Coronary artery (tissue), 2 donors: ENCODE data around the gene SORCS1.

ENCODE experiments used
- DNase-seq: peaks from one replicate; pipeline ENCODE4 v3.0.0-alpha.2; 2017; ENCODE audit warnings: low spot score
- H3K27ac ChIP-seq, 2 donors: fragments of 200-600 bp; sonication (generic); one replicate each; pipeline ENCODE4 v1.5.1; 2016 to 2019
- H3K4me3 ChIP-seq: fragments of 200-600 bp; sonication (generic); 2 replicates; pipeline ENCODE4 v1.5.1; 2016; ENCODE audit warnings: mild to moderate bottlenecking, moderate library complexity
- TF ChIP-seq, protein P1 (sequence below): fragments of 200-600 bp; sonication (generic); IDR thresholded peaks from one replicate; pipeline ENCODE4 v1.5.1; 2019; ENCODE audit warnings: antibody characterized with exemption

SORCS1 gene

DNA sequence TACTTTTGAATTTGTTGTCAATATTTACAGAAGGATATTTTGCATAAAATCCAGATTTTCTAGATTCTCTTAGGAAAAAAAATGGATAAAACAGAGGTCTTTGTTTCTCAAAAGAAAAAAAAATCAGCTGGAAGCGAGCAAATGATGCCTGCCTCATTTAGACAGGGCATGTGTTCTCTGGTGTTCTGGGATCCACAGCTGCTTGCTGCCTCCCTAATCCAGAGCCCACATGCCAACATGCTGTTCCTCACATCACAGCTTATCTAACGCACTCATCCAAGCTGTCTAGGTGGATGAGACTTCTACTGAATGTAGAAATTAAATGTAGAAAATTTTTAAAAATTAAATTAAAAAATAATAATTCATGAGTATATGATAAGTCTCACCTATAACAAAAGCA lies 630.1 kb downstream of the SORCS1 start:
- no peak for DNase-seq
- Histone ChIP-seq H3K27ac (no peak overlapping the region), H3K4me3 (no peak overlapping the region)
- TF ChIP-seq, protein P1, sequence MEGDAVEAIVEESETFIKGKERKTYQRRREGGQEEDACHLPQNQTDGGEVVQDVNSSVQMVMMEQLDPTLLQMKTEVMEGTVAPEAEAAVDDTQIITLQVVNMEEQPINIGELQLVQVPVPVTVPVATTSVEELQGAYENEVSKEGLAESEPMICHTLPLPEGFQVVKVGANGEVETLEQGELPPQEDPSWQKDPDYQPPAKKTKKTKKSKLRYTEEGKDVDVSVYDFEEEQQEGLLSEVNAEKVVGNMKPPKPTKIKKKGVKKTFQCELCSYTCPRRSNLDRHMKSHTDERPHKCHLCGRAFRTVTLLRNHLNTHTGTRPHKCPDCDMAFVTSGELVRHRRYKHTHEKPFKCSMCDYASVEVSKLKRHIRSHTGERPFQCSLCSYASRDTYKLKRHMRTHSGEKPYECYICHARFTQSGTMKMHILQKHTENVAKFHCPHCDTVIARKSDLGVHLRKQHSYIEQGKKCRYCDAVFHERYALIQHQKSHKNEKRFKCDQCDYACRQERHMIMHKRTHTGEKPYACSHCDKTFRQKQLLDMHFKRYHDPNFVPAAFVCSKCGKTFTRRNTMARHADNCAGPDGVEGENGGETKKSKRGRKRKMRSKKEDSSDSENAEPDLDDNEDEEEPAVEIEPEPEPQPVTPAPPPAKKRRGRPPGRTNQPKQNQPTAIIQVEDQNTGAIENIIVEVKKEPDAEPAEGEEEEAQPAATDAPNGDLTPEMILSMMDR: no peak

DNA sequence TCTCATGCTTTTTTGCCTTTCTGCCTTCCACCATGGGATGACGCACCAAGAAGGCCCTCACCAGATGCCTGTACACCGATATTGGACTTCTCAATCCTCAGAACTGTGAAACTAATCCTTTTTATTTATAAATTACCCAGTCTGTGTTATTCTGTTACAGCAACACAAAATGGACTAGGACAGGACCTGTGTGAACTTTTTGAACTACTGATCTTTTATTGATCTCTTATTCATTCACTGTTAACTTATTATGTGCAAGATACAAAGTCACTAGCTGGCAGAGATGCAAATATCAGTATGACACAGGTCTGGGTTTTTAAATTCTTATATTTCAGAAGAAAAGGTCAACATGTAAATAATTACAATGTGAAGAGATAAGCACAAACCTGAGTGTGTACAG lies 635.8 kb downstream of the SORCS1 start:
- no peak for DNase-seq
- Histone ChIP-seq H3K27ac (no peak overlapping the region), H3K4me3 (no peak overlapping the region)
- TF ChIP-seq, protein P1: no peak

DNA sequence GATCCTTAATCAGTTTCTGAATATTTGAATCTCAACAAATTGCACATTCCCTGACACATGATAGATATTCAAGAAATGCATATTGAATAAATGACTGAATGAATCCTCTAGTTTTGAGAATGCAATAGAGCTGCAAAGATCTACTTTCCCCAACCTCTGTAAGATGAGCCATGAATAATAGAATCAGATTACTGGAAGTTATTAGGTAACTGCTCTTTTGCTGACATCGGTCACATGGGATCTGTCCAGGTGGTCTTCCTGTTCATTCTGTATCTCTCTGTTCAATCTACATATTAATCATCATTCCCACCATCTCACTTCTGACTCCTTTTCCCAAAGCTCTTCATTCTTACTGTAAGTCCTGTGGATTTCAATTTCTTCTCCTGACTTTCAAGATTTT lies 638.7 kb downstream of the SORCS1 start:
- no peak for DNase-seq
- TF ChIP-seq, protein P1: no peak
- no peak overlapping the region for H3K27ac ChIP-seq
- H3K4me3 ChIP-seq: no peak overlapping the region
